ENCODE results near the gene MAB21L1.
A peak's percentile ranks its signal among the peaks of the same experiment; 100 is the strongest.

MAB21L1 gene

GRCh38 chr13:35479038-35479492, 2.6 kb upstream of the MAB21L1 start:
- Histone ChIP-seq H3K9ac (ENCODE audit: low read length) (no peak overlapping the region), H3K4me1 (ENCODE audit: control insufficient read depth, insufficient read depth, low read length) (peaks cover 4% of the 10 kb centered on the region), H3K4me3 (ENCODE audit: low read length) (no peak overlapping the region), H3K27me3 (replicated peaks; ENCODE audit: control insufficient read depth, insufficient read depth, low read length) (no peaks in the 10 kb centered on the region), H3K36me3 (ENCODE audit: control insufficient read depth, insufficient read depth, low read length, severe bottlenecking) (no peaks in the 10 kb centered on the region), H3K9me3 (ENCODE audit: control insufficient read depth, low read length) (no peaks in the 10 kb centered on the region)
- DNase-seq (ENCODE audit: low read depth) = peak; percentile 55

GRCh38 chr13:35478271-35479037, 2.0 kb upstream of the MAB21L1 start:
- Histone ChIP-seq H3K9me3 (ENCODE audit: control insufficient read depth, low read length) (no peaks in the 10 kb centered on the region), H3K4me1 (ENCODE audit: control insufficient read depth, insufficient read depth, low read length) (peaks cover 4% of the 10 kb centered on the region), H3K9ac (ENCODE audit: low read length) (no peak overlapping the region), H3K27me3 (replicated peaks; ENCODE audit: control insufficient read depth, insufficient read depth, low read length) (no peaks in the 10 kb centered on the region), H3K36me3 (ENCODE audit: control insufficient read depth, insufficient read depth, low read length, severe bottlenecking) (no peaks in the 10 kb centered on the region), H3K4me3 (ENCODE audit: low read length) (no peak overlapping the region)
- DNase-seq (ENCODE audit: low read depth) = peak; percentile 70

- Histone ChIP-seq H3K9me3 (ENCODE audit: control insufficient read depth, low read length) (no peaks in the 10 kb centered on the region), H3K36me3 (ENCODE audit: control insufficient read depth, insufficient read depth, low read length, severe bottlenecking) (no peaks in the 10 kb centered on the region), H3K4me1 (ENCODE audit: control insufficient read depth, insufficient read depth, low read length) (peaks cover 8% of the 10 kb centered on the region), H3K27me3 (replicated peaks; ENCODE audit: control insufficient read depth, insufficient read depth, low read length) (no peaks in the 10 kb centered on the region), H3K9ac (ENCODE audit: low read length) (no peak overlapping the region), H3K4me3 (ENCODE audit: low read length) (no peak overlapping the region)
- DNase-seq (ENCODE audit: low read depth) = peak; percentile 20
Measured at GRCh38 chr13:35477386-35477946, 977 bp upstream of the MAB21L1 start.

DNA sequence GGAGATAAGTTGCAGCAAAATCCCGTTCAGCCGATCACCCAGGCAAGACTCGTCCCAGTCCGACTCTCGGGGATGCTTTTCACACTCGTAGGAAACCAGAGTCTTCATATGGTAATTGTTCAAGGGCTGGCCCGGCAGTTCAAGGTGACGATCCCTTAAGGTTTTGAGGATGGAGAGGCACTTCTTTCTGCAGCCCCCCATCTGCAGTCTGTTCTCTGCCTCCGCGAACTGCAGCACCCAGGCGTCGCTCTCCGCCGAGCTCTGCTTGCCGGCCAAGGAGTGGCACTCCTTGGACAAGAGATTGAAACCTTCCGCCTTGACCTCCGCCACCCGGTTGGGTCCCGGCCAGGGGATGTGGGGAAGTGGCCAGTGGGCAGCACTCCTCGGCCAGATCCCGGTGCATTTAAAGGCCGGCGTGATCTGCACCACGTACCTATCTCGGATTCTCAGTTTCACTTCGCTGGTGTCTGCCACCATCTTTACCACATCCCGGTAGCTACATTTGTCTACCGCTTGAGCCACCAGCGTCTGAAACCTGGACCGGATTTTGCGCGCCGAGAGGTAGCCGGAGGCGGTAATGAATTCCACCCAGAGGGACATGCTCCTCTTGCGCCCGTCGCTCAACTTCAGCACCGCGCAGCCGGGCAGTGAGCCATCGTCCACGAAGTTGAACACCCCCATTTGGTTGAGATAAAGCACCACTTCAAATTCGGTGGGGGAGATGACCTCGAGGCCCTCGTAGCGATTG, 1.1 kb downstream of the MAB21L1 start:
- peak overlapping the region; percentile 92 for H3K4me3 ChIP-seq (ENCODE audit: low read length)
- peak; percentile 73 for DNase-seq (ENCODE audit: low read depth)
- no peaks in the 10 kb centered on the region for H3K9me3 ChIP-seq (ENCODE audit: control insufficient read depth, low read length)
- H3K9ac ChIP-seq (ENCODE audit: low read length) = peak overlapping the region; percentile 87
- peaks cover 9% of the 10 kb centered on the region for H3K4me1 ChIP-seq (ENCODE audit: control insufficient read depth, insufficient read depth, low read length)
- H3K36me3 ChIP-seq (ENCODE audit: control insufficient read depth, insufficient read depth, low read length, severe bottlenecking) = no peaks in the 10 kb centered on the region
- H3K27me3 ChIP-seq (replicated peaks; ENCODE audit: control insufficient read depth, insufficient read depth, low read length) = no peaks in the 10 kb centered on the region

- Histone ChIP-seq H3K36me3 (ENCODE audit: control insufficient read depth, insufficient read depth, low read length, severe bottlenecking) (no peaks in the 10 kb centered on the region), H3K4me3 (ENCODE audit: low read length) (peak overlapping the region; percentile 92), H3K27me3 (replicated peaks; ENCODE audit: control insufficient read depth, insufficient read depth, low read length) (no peaks in the 10 kb centered on the region), H3K4me1 (ENCODE audit: control insufficient read depth, insufficient read depth, low read length) (peaks cover 10% of the 10 kb centered on the region), H3K9ac (ENCODE audit: low read length) (peak overlapping the region; percentile 87), H3K9me3 (ENCODE audit: control insufficient read depth, low read length) (no peaks in the 10 kb centered on the region)
- DNase-seq (ENCODE audit: low read depth) = peak; percentile 32
Measured at GRCh38 chr13:35474496-35475211, 1.8 kb downstream of the MAB21L1 start.

DNA sequence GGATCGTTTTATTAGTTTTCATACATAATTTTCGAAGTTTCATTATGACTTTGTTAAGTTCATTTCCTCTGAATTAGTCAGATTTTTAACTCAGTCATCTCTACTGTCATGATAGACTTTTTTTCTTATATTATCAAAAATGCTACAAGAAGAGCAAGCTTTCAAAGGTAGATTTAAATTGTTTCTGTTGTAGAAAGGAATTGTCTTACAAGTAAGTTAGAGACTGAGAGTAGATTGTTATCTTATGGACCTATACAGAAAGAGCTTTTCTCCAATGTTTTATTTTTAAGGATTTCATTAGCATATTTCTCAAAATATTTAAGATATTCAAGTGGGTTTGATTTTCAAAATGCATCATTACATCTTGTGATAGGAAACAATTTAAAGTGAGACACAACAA, 2.7 kb downstream of the MAB21L1 start:
- H3K27me3 ChIP-seq (replicated peaks; ENCODE audit: control insufficient read depth, insufficient read depth, low read length) = no peaks in the 10 kb centered on the region
- H3K9me3 ChIP-seq (ENCODE audit: control insufficient read depth, low read length) = no peaks in the 10 kb centered on the region
- peak overlapping the region; percentile 87 for H3K9ac ChIP-seq (ENCODE audit: low read length)
- peak; percentile 36 for DNase-seq (ENCODE audit: low read depth)
- H3K4me3 ChIP-seq (ENCODE audit: low read length) = peak overlapping the region; percentile 92
- H3K36me3 ChIP-seq (ENCODE audit: control insufficient read depth, insufficient read depth, low read length, severe bottlenecking) = no peaks in the 10 kb centered on the region
- peaks cover 10% of the 10 kb centered on the region for H3K4me1 ChIP-seq (ENCODE audit: control insufficient read depth, insufficient read depth, low read length)

DNA sequence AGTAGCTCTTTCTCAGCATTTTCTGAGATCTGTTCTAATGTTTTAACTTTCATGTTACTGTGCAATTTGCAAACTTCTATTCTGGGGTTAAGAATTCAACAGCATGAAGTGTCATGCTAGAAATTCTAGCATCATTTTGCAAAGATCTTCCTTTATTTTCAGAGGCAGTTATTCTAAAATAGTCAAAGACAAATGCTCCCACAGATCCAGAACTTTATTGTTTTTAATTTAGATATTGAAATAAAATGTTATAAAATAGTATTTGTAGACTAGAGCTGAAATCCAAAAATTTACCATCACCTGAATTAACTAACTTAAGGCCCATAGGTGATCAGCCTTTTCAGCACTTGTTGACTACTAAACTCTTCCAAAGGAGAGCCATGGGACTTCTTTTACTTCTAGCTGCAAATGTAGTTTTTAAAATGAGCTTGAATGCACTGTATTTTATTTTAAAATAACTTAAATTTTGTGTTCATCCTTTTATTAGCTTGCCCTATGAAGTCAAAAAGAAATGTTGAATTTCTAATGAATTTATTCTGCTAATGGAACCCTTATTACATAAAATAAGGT, 3.2 kb downstream of the MAB21L1 start:
- peak; percentile 32 for DNase-seq (ENCODE audit: low read depth)
- Histone ChIP-seq H3K4me1 (ENCODE audit: control insufficient read depth, insufficient read depth, low read length) (peaks cover 12% of the 10 kb centered on the region), H3K4me3 (ENCODE audit: low read length) (peak overlapping the region; percentile 92), H3K9me3 (ENCODE audit: control insufficient read depth, low read length) (no peaks in the 10 kb centered on the region), H3K36me3 (ENCODE audit: control insufficient read depth, insufficient read depth, low read length, severe bottlenecking) (no peaks in the 10 kb centered on the region), H3K27me3 (replicated peaks; ENCODE audit: control insufficient read depth, insufficient read depth, low read length) (no peaks in the 10 kb centered on the region), H3K9ac (ENCODE audit: low read length) (peak overlapping the region; percentile 87)

- H3K27me3 ChIP-seq (replicated peaks; ENCODE audit: control insufficient read depth, insufficient read depth, low read length) = no peaks in the 10 kb centered on the region
- H3K36me3 ChIP-seq (ENCODE audit: control insufficient read depth, insufficient read depth, low read length, severe bottlenecking) = no peaks in the 10 kb centered on the region
- peak overlapping the region; percentile 92 for H3K4me3 ChIP-seq (ENCODE audit: low read length)
- no peaks in the 10 kb centered on the region for H3K9me3 ChIP-seq (ENCODE audit: control insufficient read depth, low read length)
- DNase-seq (ENCODE audit: low read depth) = peak; percentile 68
- peak overlapping the region; percentile 87 for H3K9ac ChIP-seq (ENCODE audit: low read length)
- peaks cover 15% of the 10 kb centered on the region for H3K4me1 ChIP-seq (ENCODE audit: control insufficient read depth, insufficient read depth, low read length)
Measured at GRCh38 chr13:35472323-35472881, 4.1 kb downstream of the MAB21L1 start.

GRCh38 chr13:35471706-35472322, 4.7 kb downstream of the MAB21L1 start:
- DNase-seq (ENCODE audit: low read depth) = peak; percentile 65
- no peaks in the 10 kb centered on the region for H3K36me3 ChIP-seq (ENCODE audit: control insufficient read depth, insufficient read depth, low read length, severe bottlenecking)
- no peaks in the 10 kb centered on the region for H3K27me3 ChIP-seq (replicated peaks; ENCODE audit: control insufficient read depth, insufficient read depth, low read length)
- H3K9ac ChIP-seq (ENCODE audit: low read length) = peak overlapping the region; percentile 87
- H3K9me3 ChIP-seq (ENCODE audit: control insufficient read depth, low read length) = no peaks in the 10 kb centered on the region
- peaks cover 15% of the 10 kb centered on the region for H3K4me1 ChIP-seq (ENCODE audit: control insufficient read depth, insufficient read depth, low read length)
- H3K4me3 ChIP-seq (ENCODE audit: low read length) = peak overlapping the region; percentile 92
